Stimulated activated CD8-positive, alpha-beta memory T cell treated with anti-CD3 and anti-CD28 coated beads, Interleukin-7, amount 100 ng/mL, for 4 hours (primary cell): ENCODE results near the gene FRRS1.
"Not testable (repeated sequence)": the region's sequence is repeated elsewhere in the genome, so short reads cannot be mapped to it uniquely, and the experiment has no call there.

Experiments
- DNase-seq, 2 donors: peaks; one replicate each; pipeline ENCODE4 v3.0.0-alpha.2; 2020; ENCODE audit warnings: low read depth in 2 of 2

The FRRS1 gene

GRCh38 chr1:99766378-99766800, at the start of gene FRRS1:
Gene FRRS1, minus strand, starts transcription at chr1:99766635. Its CDS starts 17,867 bp downstream, at chr1:99748768.
- peak in 1 of 2 donors; percentile 7 for DNase-seq

- no peak for DNase-seq
Measured at GRCh38 chr1:99814373-99814900, 48.0 kb upstream of the FRRS1 start.

GRCh38 chr1:99811747-99812146, 45.3 kb upstream of the FRRS1 start:
- DNase-seq = no peak

- DNase-seq = no peak
Measured at GRCh38 chr1:99811075-99811474, 44.6 kb upstream of the FRRS1 start.

- no peak for DNase-seq
Measured at GRCh38 chr1:99808391-99809115, 42.1 kb upstream of the FRRS1 start.

- DNase-seq = no peak
Measured at GRCh38 chr1:99806882-99807281, 40.4 kb upstream of the FRRS1 start.

- no peak for DNase-seq
Measured at GRCh38 chr1:99801584-99801983, 35.1 kb upstream of the FRRS1 start.

GRCh38 chr1:99793861-99794260, 27.4 kb upstream of the FRRS1 start:
- DNase-seq = not testable (repeated sequence)

- DNase-seq = no peak
Measured at GRCh38 chr1:99789715-99790114, 23.3 kb upstream of the FRRS1 start.

- no peak for DNase-seq
Measured at GRCh38 chr1:99788896-99789295, 22.5 kb upstream of the FRRS1 start.

- DNase-seq = no peak
Measured at GRCh38 chr1:99786751-99787501, 20.5 kb upstream of the FRRS1 start.

- no peak for DNase-seq
Measured at GRCh38 chr1:99784809-99785255, 18.4 kb upstream of the FRRS1 start.

GRCh38 chr1:99784143-99784542, 17.7 kb upstream of the FRRS1 start:
- DNase-seq = no peak

- DNase-seq = no peak
Measured at GRCh38 chr1:99782920-99783319, 16.5 kb upstream of the FRRS1 start.

GRCh38 chr1:99782397-99782796, 16.0 kb upstream of the FRRS1 start:
- no peak for DNase-seq

- DNase-seq = no peak
Measured at GRCh38 chr1:99781798-99782197, 15.4 kb upstream of the FRRS1 start.

- DNase-seq = no peak
Measured at GRCh38 chr1:99777752-99778151, 11.3 kb upstream of the FRRS1 start.

- no peak for DNase-seq
Measured at GRCh38 chr1:99776120-99776519, 9.7 kb upstream of the FRRS1 start.

GRCh38 chr1:99772809-99773208, 6.4 kb upstream of the FRRS1 start:
- DNase-seq = no peak

GRCh38 chr1:99771513-99771918, 5.1 kb upstream of the FRRS1 start:
- no peak for DNase-seq

- no peak for DNase-seq
Measured at GRCh38 chr1:99768524-99769245, 2.2 kb upstream of the FRRS1 start.

- no peak for DNase-seq
Measured at GRCh38 chr1:99768104-99768503, 1.7 kb upstream of the FRRS1 start.
